Measurements from ENCODE around the gene SDE2. TPM values are rescaled to one million over a fixed set of nuclear protein-coding genes. Genes with fewer than 3 reads are reported as not detected.
A peak's percentile ranks its signal among the peaks of the same experiment; 100 is the strongest.
"Not testable (repeated sequence)": the region's sequence is repeated elsewhere in the genome, so short reads cannot be mapped to it uniquely, and the experiment has no call there.

SDE2 gene
- total RNA-seq, 2 experiments from 2014 or later = 14.9 to 15.5 TPM

- ChIA-PET CTCF (interaction anchor here (0.6 to 3.0 kb wide), 6 partner anchors 9 to 510 kb away, joined by 3 to 19 read pairs (median 8); no protein-coding TSS in a partner anchor), POLR2A (interaction anchor here (0.6 to 1.3 kb wide), 4 partner anchors 21 to 516 kb away, joined by 3 read pairs; partner anchors contain the start of gene PYCR2)
- intact Hi-C loops (cut with micrococcal nuclease) = loop anchor here (2.0 to 10.0 kb wide), 3 partner anchors 201 to 503 kb away; partner anchors contain the start of gene SRP9
- Mint-ChIP-seq H3K9me3 (no peaks in the 10 kb centered on the region), H3K27me3 (no peaks in the 10 kb centered on the region), H3K36me3 (ENCODE audit: low read depth) (peaks cover 29% of the 10 kb centered on the region), H3K27ac (peak overlapping the region; percentile 10), H3K4me1 (ENCODE audit: low read depth) (peaks cover 11% of the 10 kb centered on the region), H3K4me3 (no peak overlapping the region)
- TF ChIP-seq CTCF (IDR thresholded peaks at IDR 0.05) = no peak
- no peak for ATAC-seq
- no peak for DNase-seq
These were observed 21.0 kb downstream of the SDE2 start for GRCh38 chr1:225977937-225978748.

GRCh38 chr1:225975146-225975545, 24.0 kb downstream of the SDE2 start:
- ChIA-PET POLR2A (interaction anchor here (0.6 to 0.7 kb wide), 3 partner anchors 30 to 529 kb away, joined by 3 to 5 read pairs (median 3); no protein-coding TSS in a partner anchor), CTCF (interaction anchor here (0.7 to 3.6 kb wide), 18 partner anchors 10 to 507 kb away, joined by 3 to 35 read pairs (median 4); partner anchors contain the start of gene SRP9)
- not testable (repeated sequence) for H3K9me3 Mint-ChIP-seq; H3K27ac Mint-ChIP-seq; H3K27me3 Mint-ChIP-seq; DNase-seq; H3K4me3 Mint-ChIP-seq; ATAC-seq; H3K4me1 Mint-ChIP-seq (ENCODE audit: low read depth)
- H3K36me3 Mint-ChIP-seq (ENCODE audit: low read depth) = peaks cover 15% of the 10 kb centered on the region
- intact Hi-C loops (cut with micrococcal nuclease) = loop anchor here (5.0 to 10.0 kb wide), 2 partner anchors 198 to 420 kb away; partner anchors contain the start of gene SRP9

- peaks cover 10% of the 10 kb centered on the region for H3K36me3 Mint-ChIP-seq (ENCODE audit: low read depth)
- ChIA-PET POLR2A (interaction anchor here (0.7 kb wide), 2 partner anchors 136 to 528 kb away, joined by 3 read pairs; no protein-coding TSS in a partner anchor), CTCF (interaction anchor here (1.1 to 3.6 kb wide), 9 partner anchors 13 to 499 kb away, joined by 3 to 35 read pairs (median 4); no protein-coding TSS in a partner anchor)
- DNase-seq = no peak
- no peaks in the 10 kb centered on the region for H3K27me3 Mint-ChIP-seq
- no peak overlapping the region for H3K4me3 Mint-ChIP-seq
- intact Hi-C loops (cut with micrococcal nuclease) = loop anchor here (10.0 kb wide), 1 partner anchor 420 kb away; no protein-coding TSS in a partner anchor
- no peak for ATAC-seq
- no peaks in the 10 kb centered on the region for H3K9me3 Mint-ChIP-seq
- H3K27ac Mint-ChIP-seq = no peak overlapping the region
- TF ChIP-seq CTCF (IDR thresholded peaks at IDR 0.05) = no peak
- peaks cover 8% of the 10 kb centered on the region for H3K4me1 Mint-ChIP-seq (ENCODE audit: low read depth)
These were observed 24.7 kb downstream of the SDE2 start for GRCh38 chr1:225974454-225974853.

- DNase-seq (no peak), ATAC-seq (no peak)
- H3K27me3 Mint-ChIP-seq = no peaks in the 10 kb centered on the region
- no peak for TF ChIP-seq CTCF (IDR thresholded peaks at IDR 0.05)
- H3K4me1 Mint-ChIP-seq (ENCODE audit: low read depth) = peaks cover 8% of the 10 kb centered on the region
- no peak overlapping the region for H3K4me3 Mint-ChIP-seq
- ChIA-PET CTCF (interaction anchor here (0.9 to 3.6 kb wide), 6 partner anchors 11 to 498 kb away, joined by 3 to 35 read pairs (median 6); no protein-coding TSS in a partner anchor), POLR2A (interaction anchor here (1.2 kb wide), 2 partner anchors 10 to 19 kb away, joined by 3 read pairs; no protein-coding TSS in a partner anchor)
- peaks cover 6% of the 10 kb centered on the region for H3K36me3 Mint-ChIP-seq (ENCODE audit: low read depth)
- no peak overlapping the region for H3K27ac Mint-ChIP-seq
- intact Hi-C loops (cut with micrococcal nuclease) = loop anchor here (10.0 kb wide), 1 partner anchor 418 kb away; no protein-coding TSS in a partner anchor
- no peaks in the 10 kb centered on the region for H3K9me3 Mint-ChIP-seq
These were observed 26.0 kb downstream of the SDE2 start for GRCh38 chr1:225973158-225973557.

GRCh38 chr1:225972344-225973152, 26.6 kb downstream of the SDE2 start:
- POLR2A ChIA-PET = interaction anchor here (0.9 to 1.2 kb wide), 4 partner anchors 9 to 19 kb away, joined by 3 read pairs; no protein-coding TSS in a partner anchor
- Mint-ChIP-seq H3K36me3 (ENCODE audit: low read depth) (peaks cover 5% of the 10 kb centered on the region), H3K9me3 (no peaks in the 10 kb centered on the region)

GRCh38 chr1:225970592-225971157, 28.5 kb downstream of the SDE2 start:
- POLR2A ChIA-PET; ATAC-seq; H3K4me3 Mint-ChIP-seq; H3K4me1 Mint-ChIP-seq (ENCODE audit: low read depth); H3K9me3 Mint-ChIP-seq; H3K36me3 Mint-ChIP-seq (ENCODE audit: low read depth); DNase-seq; H3K27me3 Mint-ChIP-seq: not testable (repeated sequence)
- intact Hi-C loops (cut with micrococcal nuclease) = loop anchor here (10.0 kb wide), 1 partner anchor 416 kb away; no protein-coding TSS in a partner anchor
- peak overlapping the region; percentile 18 for H3K27ac Mint-ChIP-seq
- CTCF ChIA-PET = interaction anchor here (0.9 to 1.3 kb wide), 5 partner anchors 9 to 496 kb away, joined by 3 to 9 read pairs (median 4); no protein-coding TSS in a partner anchor

More at GRCh38 chr1:225972344-225973152, 26.6 kb downstream of the SDE2 start:
- CTCF ChIA-PET = interaction anchor here (1.2 to 2.0 kb wide), 5 partner anchors 10 to 498 kb away, joined by 3 to 15 read pairs (median 4); no protein-coding TSS in a partner anchor
- ATAC-seq (no peak), DNase-seq (no peak)
- H3K27me3 Mint-ChIP-seq = no peaks in the 10 kb centered on the region
- peaks cover 7% of the 10 kb centered on the region for H3K4me1 Mint-ChIP-seq (ENCODE audit: low read depth)
- no peak overlapping the region for H3K4me3 Mint-ChIP-seq
- TF ChIP-seq CTCF (IDR thresholded peaks at IDR 0.05) = no peak
- intact Hi-C loops (cut with micrococcal nuclease) = loop anchor here (10.0 kb wide), 1 partner anchor 418 kb away; no protein-coding TSS in a partner anchor
- H3K27ac Mint-ChIP-seq = no peak overlapping the region

Measured in activated CD8-positive, alpha-beta T cell treated with anti-CD3 and anti-CD28 coated beads for 36 hours (primary cell).